ENCODE results near the gene PPIP5K2. TPM values are rescaled to one million over a fixed set of nuclear protein-coding genes. Genes with fewer than 3 reads are reported as not detected.

The PPIP5K2 gene
- total RNA-seq, 2 donors from 2014 or later, result 23.9 to 24.9 TPM

GRCh38 chr5:103228588-103228987 is 108.5 kb downstream of the PPIP5K2 start:
- no peak for DNase-seq (ENCODE audit: low spot score)
- TF ChIP-seq POLR2AphosphoS5 (IDR thresholded peaks at IDR 0.05), result no peak
- TF ChIP-seq POLR2A (IDR thresholded peaks at IDR 0.05), result no peak
- no peak for TF ChIP-seq CTCF (IDR thresholded peaks at IDR 0.05)
- H3K9me3 ChIP-seq, result no peaks in the 10 kb centered on the region
- no peaks in the 10 kb centered on the region for H3K27me3 ChIP-seq (replicated peaks; ENCODE audit: insufficient read depth)
- intact Hi-C loops (cut with DNase I), result no loop called here
- WGBS, result 59% methylated on average over 1 of the region's 1 CpG
- H3K4me1 ChIP-seq (replicated peaks), result no peaks in the 10 kb centered on the region
- H3K27ac ChIP-seq, result no peak overlapping the region
- no peak overlapping the region for H3K4me3 ChIP-seq
- no peaks in the 10 kb centered on the region for H3K36me3 ChIP-seq

GRCh38 chr5:103232393-103232999 is 112.4 kb downstream of the PPIP5K2 start:
- 80% methylated on average over 7 of the region's 7 CpGs for WGBS
- intact Hi-C loops (cut with DNase I), result no loop called here

GRCh38 chr5:103234239-103234975 is 114.3 kb downstream of the PPIP5K2 start:
- H3K4me3 ChIP-seq, result no peak overlapping the region
- TF ChIP-seq POLR2AphosphoS5 (IDR thresholded peaks at IDR 0.05) (no peak), CTCF (IDR thresholded peaks at IDR 0.05) (no peak), POLR2A (IDR thresholded peaks at IDR 0.05) (no peak)
- no peaks in the 10 kb centered on the region for H3K9me3 ChIP-seq
- H3K27me3 ChIP-seq (replicated peaks; ENCODE audit: insufficient read depth), result no peaks in the 10 kb centered on the region
- no peak overlapping the region for H3K27ac ChIP-seq
- WGBS, result 81% methylated on average over 4 of the region's 4 CpGs
- DNase-seq (ENCODE audit: low spot score), result no peak
- intact Hi-C loops (cut with DNase I), result loop anchor here (2.0 kb wide), 1 partner anchor 240 kb away; no protein-coding TSS in a partner anchor
- no peaks in the 10 kb centered on the region for H3K4me1 ChIP-seq (replicated peaks)
- no peaks in the 10 kb centered on the region for H3K36me3 ChIP-seq

More at GRCh38 chr5:103232393-103232999, 112.4 kb downstream of the PPIP5K2 start:
- Histone ChIP-seq H3K9me3 (no peaks in the 10 kb centered on the region), H3K4me1 (replicated peaks) (no peaks in the 10 kb centered on the region), H3K27ac (no peak overlapping the region), H3K36me3 (no peaks in the 10 kb centered on the region), H3K27me3 (replicated peaks; ENCODE audit: insufficient read depth) (no peaks in the 10 kb centered on the region), H3K4me3 (no peak overlapping the region)
- TF ChIP-seq POLR2A (IDR thresholded peaks at IDR 0.05) (no peak), CTCF (IDR thresholded peaks at IDR 0.05) (peak; percentile 42 to 82 (median 78)), POLR2AphosphoS5 (IDR thresholded peaks at IDR 0.05) (no peak)
- no peak for DNase-seq (ENCODE audit: low spot score)

GRCh38 chr5:103235891-103236290 is 115.8 kb downstream of the PPIP5K2 start:
- Histone ChIP-seq H3K4me3 (no peak overlapping the region), H3K27ac (no peak overlapping the region), H3K27me3 (replicated peaks; ENCODE audit: insufficient read depth) (no peaks in the 10 kb centered on the region), H3K4me1 (replicated peaks) (no peaks in the 10 kb centered on the region), H3K36me3 (no peaks in the 10 kb centered on the region), H3K9me3 (no peaks in the 10 kb centered on the region)
- WGBS, result 59% methylated on average over 1 of the region's 1 CpG
- intact Hi-C loops (cut with DNase I), result loop anchor here (2.0 kb wide), 1 partner anchor 239 kb away; no protein-coding TSS in a partner anchor
- DNase-seq (ENCODE audit: low spot score), result no peak
- TF ChIP-seq POLR2A (IDR thresholded peaks at IDR 0.05) (no peak), CTCF (IDR thresholded peaks at IDR 0.05) (no peak), POLR2AphosphoS5 (IDR thresholded peaks at IDR 0.05) (no peak)
